Measurements from ENCODE around the gene CPT2.

Gene CPT2

GRCh38 chr1:53155945-53156344 lies 40.7 kb upstream of the CPT2 start (continued):
- no peak for TF ChIP-seq REST (tag by site-specific recombination; IDR thresholded peaks at IDR 0.05)
- no peak for TF ChIP-seq ZNF510 (tag by site-specific recombination; IDR thresholded peaks at IDR 0.05; ENCODE audit: insufficient replicate concordance)
- no peak for TF ChIP-seq PRDM6 (tag by site-specific recombination; IDR thresholded peaks at IDR 0.05)
- TF ChIP-seq ZNF843 (tag by site-specific recombination; IDR thresholded peaks at IDR 0.05) = no peak

GRCh38 chr1:53156783-53157182 lies 39.8 kb upstream of the CPT2 start:
- ChIA-PET POLR2A (no interaction called here), CTCF (interaction anchor here (0.6 kb wide), 1 partner anchor 29 kb away, joined by 3 read pairs; no protein-coding TSS in a partner anchor)
- H3K4me1 ChIP-seq (ENCODE audit: control insufficient read depth, insufficient read depth, low read length) = no peaks in the 10 kb centered on the region

GRCh38 chr1:53158900-53159299 lies 37.7 kb upstream of the CPT2 start:
- Histone ChIP-seq H3K27ac (ENCODE audit: extremely low read depth, low read depth, low read length) (no peak overlapping the region), H3K4me3 (ENCODE audit: low read depth, low read length) (no peak overlapping the region), H3K9me3 (ENCODE audit: control insufficient read depth, insufficient read depth, low read depth, low read length) (no peaks in the 10 kb centered on the region), H3K36me3 (ENCODE audit: control insufficient read depth in 2 of 2, insufficient read depth in 1 of 2, low read length in 2 of 2) (no peaks in the 10 kb centered on the region), H3K4me1 (ENCODE audit: control insufficient read depth, insufficient read depth, low read length) (no peaks in the 10 kb centered on the region)
- POLR2A ChIA-PET = interaction anchor here (0.9 kb wide), 1 partner anchor 11 kb away, joined by 3 read pairs; no protein-coding TSS in a partner anchor
- CTCF ChIA-PET = interaction anchor here (1.3 kb wide), 1 partner anchor 22 kb away, joined by 4 read pairs; no protein-coding TSS in a partner anchor
- TF ChIP-seq ZNF132 (tag by site-specific recombination; IDR thresholded peaks at IDR 0.05; ENCODE audit: borderline replicate concordance) (no peak), ZNF341 (tag by site-specific recombination; IDR thresholded peaks at IDR 0.05; ENCODE audit: low read depth) (no peak), MEIS1 (CRISPR knock-in tag; IDR thresholded peaks at IDR 0.05; ENCODE audit: borderline replicate concordance) (no peak), ZXDB (tag by site-specific recombination; IDR thresholded peaks at IDR 0.05) (no peak), KLF10 (tag by site-specific recombination; IDR thresholded peaks at IDR 0.05) (no peak), ZNF560 (tag by site-specific recombination; IDR thresholded peaks at IDR 0.05; ENCODE audit: borderline replicate concordance) (no peak), OSR2 (tag by site-specific recombination; IDR thresholded peaks at IDR 0.05) (no peak), ZNF791 (tag by site-specific recombination; IDR thresholded peaks at IDR 0.05) (no peak), KLF9 (tag by site-specific recombination; IDR thresholded peaks at IDR 0.05; ENCODE audit: low read depth) (no peak), ZNF202 (tag by site-specific recombination; IDR thresholded peaks at IDR 0.05; ENCODE audit: borderline replicate concordance) (no peak), ZBTB17 (tag by site-specific recombination; IDR thresholded peaks at IDR 0.05) (no peak), ZNF416 (tag by site-specific recombination; IDR thresholded peaks at IDR 0.05) (no peak), ZNF155 (tag by site-specific recombination; IDR thresholded peaks at IDR 0.05) (no peak), ZNF639 (tag by site-specific recombination; IDR thresholded peaks at IDR 0.05) (no peak), ZNF747 (tag by site-specific recombination; IDR thresholded peaks at IDR 0.05) (no peak)
- TF ChIP-seq, protein P1, sequence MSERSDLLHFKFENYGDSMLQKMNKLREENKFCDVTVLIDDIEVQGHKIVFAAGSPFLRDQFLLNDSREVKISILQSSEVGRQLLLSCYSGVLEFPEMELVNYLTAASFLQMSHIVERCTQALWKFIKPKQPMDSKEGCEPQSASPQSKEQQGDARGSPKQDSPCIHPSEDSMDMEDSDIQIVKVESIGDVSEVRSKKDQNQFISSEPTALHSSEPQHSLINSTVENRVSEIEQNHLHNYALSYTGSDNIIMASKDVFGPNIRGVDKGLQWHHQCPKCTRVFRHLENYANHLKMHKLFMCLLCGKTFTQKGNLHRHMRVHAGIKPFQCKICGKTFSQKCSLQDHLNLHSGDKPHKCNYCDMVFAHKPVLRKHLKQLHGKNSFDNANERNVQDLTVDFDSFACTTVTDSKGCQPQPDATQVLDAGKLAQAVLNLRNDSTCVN (tag by site-specific recombination; optimal IDR thresholded peaks at IDR 0.05) = no peak

More at GRCh38 chr1:53156783-53157182, 39.8 kb upstream of the CPT2 start:
- no peaks in the 10 kb centered on the region for H3K9me3 ChIP-seq (ENCODE audit: control insufficient read depth, insufficient read depth, low read depth, low read length)
- no peak overlapping the region for H3K27ac ChIP-seq (ENCODE audit: extremely low read depth, low read depth, low read length)
- TF ChIP-seq, protein P2, sequence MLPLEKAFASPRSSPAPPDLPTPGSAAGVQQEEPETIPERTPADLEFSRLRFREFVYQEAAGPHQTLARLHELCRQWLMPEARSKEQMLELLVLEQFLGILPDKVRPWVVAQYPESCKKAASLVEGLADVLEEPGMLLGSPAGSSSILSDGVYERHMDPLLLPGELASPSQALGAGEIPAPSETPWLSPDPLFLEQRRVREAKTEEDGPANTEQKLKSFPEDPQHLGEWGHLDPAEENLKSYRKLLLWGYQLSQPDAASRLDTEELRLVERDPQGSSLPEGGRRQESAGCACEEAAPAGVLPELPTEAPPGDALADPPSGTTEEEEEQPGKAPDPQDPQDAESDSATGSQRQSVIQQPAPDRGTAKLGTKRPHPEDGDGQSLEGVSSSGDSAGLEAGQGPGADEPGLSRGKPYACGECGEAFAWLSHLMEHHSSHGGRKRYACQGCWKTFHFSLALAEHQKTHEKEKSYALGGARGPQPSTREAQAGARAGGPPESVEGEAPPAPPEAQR (tag by site-specific recombination; IDR thresholded peaks at IDR 0.05) = no peak
- TF ChIP-seq ZNF747 (tag by site-specific recombination; IDR thresholded peaks at IDR 0.05) (no peak), ZNF558 (tag by site-specific recombination; IDR thresholded peaks at IDR 0.05) (no peak), ZNF768 (tag by site-specific recombination; IDR thresholded peaks at IDR 0.05) (no peak)
- TF ChIP-seq, protein P3, sequence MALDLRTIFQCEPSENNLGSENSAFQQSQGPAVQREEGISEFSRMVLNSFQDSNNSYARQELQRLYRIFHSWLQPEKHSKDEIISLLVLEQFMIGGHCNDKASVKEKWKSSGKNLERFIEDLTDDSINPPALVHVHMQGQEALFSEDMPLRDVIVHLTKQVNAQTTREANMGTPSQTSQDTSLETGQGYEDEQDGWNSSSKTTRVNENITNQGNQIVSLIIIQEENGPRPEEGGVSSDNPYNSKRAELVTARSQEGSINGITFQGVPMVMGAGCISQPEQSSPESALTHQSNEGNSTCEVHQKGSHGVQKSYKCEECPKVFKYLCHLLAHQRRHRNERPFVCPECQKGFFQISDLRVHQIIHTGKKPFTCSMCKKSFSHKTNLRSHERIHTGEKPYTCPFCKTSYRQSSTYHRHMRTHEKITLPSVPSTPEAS (tag by site-specific recombination; IDR thresholded peaks at IDR 0.05) = no peak
- no peaks in the 10 kb centered on the region for H3K36me3 ChIP-seq (ENCODE audit: control insufficient read depth in 2 of 2, insufficient read depth in 1 of 2, low read length in 2 of 2)
- H3K4me3 ChIP-seq (ENCODE audit: low read depth, low read length) = no peak overlapping the region
